ENCODE measurements around the gene DCP1A.

- TF ChIP-seq UBTF (CRISPR knock-in tag; IDR thresholded peaks at IDR 0.05), result no peak
- TF ChIP-seq EZH2 (conservative IDR thresholded peaks at IDR 0.05; ENCODE audit: low read depth, low read length), result no peak
- no peak for TF ChIP-seq ZNF614 (CRISPR knock-in tag; IDR thresholded peaks at IDR 0.05; ENCODE audit: borderline replicate concordance)
Observed at GRCh38 chr3:53303549-53303948, 43.8 kb downstream of the DCP1A start.
